LoVo (cell line): ENCODE measurements around the gene LBX1.

Experiments used
- DNase-seq: peaks from one replicate; pipeline ENCODE4 v3.0.0-alpha.2; 2016; ENCODE audit warnings: low spot score

Gene LBX1, protein sequence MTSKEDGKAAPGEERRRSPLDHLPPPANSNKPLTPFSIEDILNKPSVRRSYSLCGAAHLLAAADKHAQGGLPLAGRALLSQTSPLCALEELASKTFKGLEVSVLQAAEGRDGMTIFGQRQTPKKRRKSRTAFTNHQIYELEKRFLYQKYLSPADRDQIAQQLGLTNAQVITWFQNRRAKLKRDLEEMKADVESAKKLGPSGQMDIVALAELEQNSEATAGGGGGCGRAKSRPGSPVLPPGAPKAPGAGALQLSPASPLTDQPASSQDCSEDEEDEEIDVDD

DNA sequence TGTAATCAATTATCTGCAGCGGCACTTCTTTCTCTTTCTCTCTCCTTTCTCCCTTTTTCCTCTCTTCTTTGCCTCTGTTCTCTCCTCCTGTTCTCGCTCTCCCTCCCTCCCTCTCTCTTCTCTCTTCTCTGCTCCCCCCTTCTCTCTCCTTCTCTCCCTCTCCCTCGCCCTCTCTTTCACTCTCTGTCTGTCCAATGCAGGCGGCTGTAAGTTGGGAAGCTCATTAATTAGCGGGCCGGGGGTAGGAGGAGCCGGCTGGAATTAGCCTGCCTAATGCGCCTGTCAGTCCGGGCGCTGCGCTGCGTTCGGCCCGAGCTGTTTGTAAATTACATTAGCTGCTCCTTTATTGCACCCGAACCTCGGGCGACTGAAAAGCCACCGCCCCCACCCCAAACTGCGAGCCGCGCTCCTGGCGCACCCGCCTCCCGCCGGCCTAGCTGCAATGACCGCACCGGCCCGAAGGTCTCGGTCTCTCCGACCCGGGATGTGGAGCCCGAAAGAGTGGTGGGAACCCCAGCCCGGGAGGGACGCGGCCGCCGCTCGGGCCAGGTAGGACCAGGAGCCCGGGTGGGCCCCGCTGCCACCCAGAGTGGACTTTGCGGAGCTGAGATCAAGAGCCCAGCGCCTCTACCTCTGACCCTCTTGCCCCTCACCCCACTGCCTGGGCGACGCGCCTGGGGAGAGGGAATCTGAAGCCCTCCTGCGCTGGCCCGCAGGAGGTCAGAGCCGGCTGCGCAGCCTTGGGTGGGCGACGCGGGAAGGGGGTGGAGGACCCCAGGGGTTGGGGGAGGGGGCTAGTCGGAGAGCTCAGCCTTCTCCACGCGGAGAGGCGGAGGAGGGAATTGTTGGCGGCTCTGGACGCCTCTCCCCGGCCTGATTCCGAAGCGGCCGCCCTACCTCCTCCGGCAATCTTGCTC, at the start of gene LBX1:
TSS of gene LBX1 (minus strand) at position 198 of the 917 bp plus-strand sequence. CDS start 648 bp downstream, outside the sequence.
- no peak for DNase-seq

GRCh38 chr10:101273741-101274140, 44.5 kb upstream of the LBX1 start:
- no peak for DNase-seq

GRCh38 chr10:101273330-101273729, 44.1 kb upstream of the LBX1 start:
- no peak for DNase-seq

- peak; percentile 68 for DNase-seq
Measured at GRCh38 chr10:101272229-101272868, 43.1 kb upstream of the LBX1 start.

GRCh38 chr10:101270763-101271162, 41.5 kb upstream of the LBX1 start:
- no peak for DNase-seq

GRCh38 chr10:101267776-101268175, 38.5 kb upstream of the LBX1 start:
- no peak for DNase-seq

DNA sequence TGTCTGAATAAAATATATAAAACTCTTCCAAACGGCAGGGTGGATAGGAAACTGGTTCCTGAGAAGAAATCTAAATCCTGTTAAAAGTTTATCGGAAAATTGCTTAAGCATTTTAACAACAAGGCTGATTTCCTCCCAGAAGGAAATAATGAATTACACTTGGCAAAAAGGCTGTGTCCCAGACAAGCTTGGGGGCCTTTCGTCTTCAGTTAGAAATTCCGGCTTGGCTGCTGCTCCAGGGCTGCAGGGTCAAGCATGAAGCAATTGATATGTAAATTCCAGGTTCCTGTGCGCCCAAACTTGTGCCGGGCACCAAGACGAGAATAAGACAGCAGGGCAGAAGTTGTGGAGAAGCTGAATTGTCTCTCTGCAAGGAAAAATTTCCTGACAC, 38.0 kb upstream of the LBX1 start:
- no peak for DNase-seq

DNA sequence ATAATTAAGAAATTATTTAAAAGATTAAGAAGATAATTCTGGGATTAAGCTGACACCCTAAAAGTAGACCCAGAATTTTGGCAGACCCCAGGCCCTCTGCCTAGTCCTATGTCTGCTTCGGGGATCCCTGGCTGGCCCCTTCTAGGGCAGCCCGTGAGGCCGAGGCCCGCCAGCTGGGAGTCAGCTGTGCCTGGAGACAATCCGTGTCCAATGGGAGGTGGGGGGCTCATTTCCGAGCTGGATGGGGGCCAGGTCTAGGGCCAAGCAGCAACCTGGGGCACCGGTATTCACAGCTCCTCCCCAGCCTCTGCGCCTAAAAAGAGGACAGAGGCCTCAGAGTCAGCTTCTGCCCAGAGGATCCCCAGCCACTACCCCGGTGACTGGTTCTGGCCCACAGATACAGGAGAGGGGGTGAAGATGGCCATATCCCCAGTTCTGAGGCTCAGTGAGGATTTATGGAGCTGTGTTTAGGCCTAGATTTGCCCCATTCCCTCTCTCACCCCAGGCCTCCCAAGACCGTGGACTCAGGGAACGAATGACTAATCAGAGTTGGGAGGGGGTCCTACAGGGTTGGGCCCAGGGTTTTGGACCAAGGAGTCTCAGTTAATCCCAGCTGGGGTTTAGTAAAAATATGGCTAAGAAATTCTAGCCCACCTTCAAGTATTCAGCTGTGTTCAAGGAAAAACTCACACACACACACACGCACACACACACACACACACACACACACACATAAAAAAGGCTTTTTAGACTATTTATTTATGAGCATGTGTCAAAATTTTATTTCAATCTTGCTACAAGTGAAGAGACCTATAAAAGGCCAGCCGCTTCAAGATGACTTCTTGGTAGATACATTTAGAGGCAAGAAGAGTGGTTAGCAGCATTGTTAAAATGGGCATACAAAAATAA, 37.4 kb upstream of the LBX1 start:
- DNase-seq: no peak

GRCh38 chr10:101263150-101263752, 34.0 kb upstream of the LBX1 start:
- no peak for DNase-seq

- no peak for DNase-seq
Measured at GRCh38 chr10:101262147-101262546, 32.9 kb upstream of the LBX1 start.

- no peak for DNase-seq
Measured at GRCh38 chr10:101261702-101262101, 32.4 kb upstream of the LBX1 start.

GRCh38 chr10:101260764-101261481, 31.7 kb upstream of the LBX1 start:
- no peak for DNase-seq

DNA sequence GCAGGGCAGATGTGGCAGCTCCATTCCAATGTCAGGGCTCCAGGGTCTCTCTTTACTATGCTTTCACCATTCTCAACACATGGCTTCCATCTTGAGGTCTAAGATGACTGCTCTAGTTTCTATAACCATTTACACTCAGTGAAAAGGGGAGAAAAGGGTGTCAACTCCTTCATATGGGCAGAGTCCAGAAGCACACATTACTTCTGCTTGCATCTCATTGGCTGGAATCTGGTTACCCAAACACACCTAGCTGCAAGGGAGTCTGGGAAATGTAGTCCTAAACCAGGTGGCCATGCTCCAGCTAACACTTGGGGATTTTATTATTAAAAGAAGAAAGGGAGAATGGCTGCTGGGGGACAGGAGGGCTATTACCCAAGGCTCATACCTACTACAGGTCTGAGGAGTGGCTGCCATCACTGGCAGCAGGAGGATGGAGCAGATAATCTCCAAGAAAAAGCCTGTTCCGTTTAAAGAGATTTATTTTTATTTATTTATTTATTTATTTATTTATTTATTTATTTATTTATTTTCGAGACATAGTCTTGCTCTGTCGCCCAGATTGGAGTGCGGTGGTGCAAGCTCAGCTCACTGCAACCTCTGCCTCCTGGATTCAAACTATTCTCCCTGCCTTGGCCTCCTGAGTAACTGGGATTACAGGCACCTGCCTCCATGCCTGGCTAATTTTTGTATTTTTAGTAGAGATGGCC, 29.1 kb upstream of the LBX1 start:
- DNase-seq: peak; percentile 26

- no peak for DNase-seq
Measured at GRCh38 chr10:101257491-101257890, 28.2 kb upstream of the LBX1 start.

GRCh38 chr10:101257084-101257483, 27.8 kb upstream of the LBX1 start:
- DNase-seq: no peak

GRCh38 chr10:101256387-101256786, 27.1 kb upstream of the LBX1 start:
- no peak for DNase-seq

- DNase-seq: no peak
Measured at GRCh38 chr10:101250136-101250535, 20.9 kb upstream of the LBX1 start.

- no peak for DNase-seq
Measured at GRCh38 chr10:101249171-101249581, 19.9 kb upstream of the LBX1 start.

GRCh38 chr10:101246639-101247038, 17.4 kb upstream of the LBX1 start:
- DNase-seq: no peak
